M059J (cell line): Measurements from ENCODE around the gene RETSAT. TPM values are rescaled to one million over a fixed set of nuclear protein-coding genes. Genes with fewer than 3 reads are reported as not detected.
"Not testable (repeated sequence)": the region's sequence is repeated elsewhere in the genome, so short reads cannot be mapped to it uniquely, and the experiment has no call there.

Experiments used
- DNase-seq: peaks from one replicate; pipeline ENCODE4 v3.0.0-alpha.2; 2012; ENCODE audit warnings: low read depth
- total RNA-seq: library from RNA; depleted of rRNA; stranded (reverse); fragments of >200 nt; shearing (Covaris generic); gene quantifications from 2 replicates; pipeline ENCODE4 v1.2.3, GENCODE V29; 2014

Gene RETSAT
- total RNA-seq, 1 experiment from 2014 or later, result 25.0 TPM

DNA sequence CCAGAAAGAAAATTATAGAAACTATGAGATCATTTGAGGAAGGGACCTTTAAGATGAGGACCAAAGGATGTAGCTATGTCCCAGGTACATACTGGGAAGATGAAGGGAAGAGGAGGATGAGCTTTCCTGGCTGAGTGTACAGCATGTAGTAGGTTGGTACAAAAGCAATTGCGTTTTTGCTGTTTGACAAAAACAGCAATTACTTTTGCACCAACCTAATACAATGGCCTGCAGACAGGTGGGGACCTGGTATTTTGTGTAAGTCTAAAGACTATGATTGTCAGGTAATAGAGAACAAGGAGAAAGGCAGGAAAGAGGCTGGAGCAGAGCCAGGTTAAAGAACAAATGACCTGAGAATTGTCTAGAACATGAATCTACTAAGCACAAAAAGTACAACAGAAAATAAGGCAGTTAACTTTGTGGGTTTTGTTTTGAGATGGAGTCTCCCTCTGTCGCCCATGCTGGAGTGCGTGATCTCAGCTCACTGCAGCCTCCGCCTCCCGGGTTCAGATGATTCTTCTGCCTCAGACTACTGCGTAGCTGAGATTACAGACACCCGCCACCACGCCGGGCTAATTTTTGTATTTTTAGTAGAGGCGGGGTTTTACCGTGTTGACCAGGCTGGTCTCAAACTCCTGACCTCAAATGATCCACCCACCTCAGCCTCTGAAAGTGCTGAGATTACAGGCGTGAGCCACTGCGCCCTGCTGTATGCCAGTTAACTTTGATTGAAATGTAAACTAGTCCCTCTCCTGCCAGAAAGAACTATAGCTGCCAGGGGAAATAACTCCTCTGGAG is 23.3 kb downstream of the RETSAT start:
- DNase-seq, result no peak

DNA sequence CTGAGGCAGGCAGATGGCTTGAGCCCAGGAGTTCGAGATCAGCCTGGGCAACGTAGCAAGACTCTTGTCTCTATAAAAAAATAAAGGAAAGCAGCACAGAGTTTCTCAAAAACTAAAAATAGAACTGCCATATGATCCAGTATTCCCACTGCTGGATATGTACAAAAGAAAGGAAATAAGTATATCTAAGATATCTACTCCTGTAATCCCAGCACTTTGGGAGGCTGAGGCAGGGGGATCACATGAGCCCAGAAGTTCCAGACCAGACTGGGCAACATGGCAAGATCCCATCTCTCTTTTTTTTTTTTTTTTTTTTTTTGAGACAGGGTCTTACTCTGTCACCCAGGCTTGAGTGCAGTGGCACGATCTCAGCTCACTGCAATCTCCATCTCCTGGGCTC is 24.6 kb downstream of the RETSAT start:
- not testable (repeated sequence) for DNase-seq

DNA sequence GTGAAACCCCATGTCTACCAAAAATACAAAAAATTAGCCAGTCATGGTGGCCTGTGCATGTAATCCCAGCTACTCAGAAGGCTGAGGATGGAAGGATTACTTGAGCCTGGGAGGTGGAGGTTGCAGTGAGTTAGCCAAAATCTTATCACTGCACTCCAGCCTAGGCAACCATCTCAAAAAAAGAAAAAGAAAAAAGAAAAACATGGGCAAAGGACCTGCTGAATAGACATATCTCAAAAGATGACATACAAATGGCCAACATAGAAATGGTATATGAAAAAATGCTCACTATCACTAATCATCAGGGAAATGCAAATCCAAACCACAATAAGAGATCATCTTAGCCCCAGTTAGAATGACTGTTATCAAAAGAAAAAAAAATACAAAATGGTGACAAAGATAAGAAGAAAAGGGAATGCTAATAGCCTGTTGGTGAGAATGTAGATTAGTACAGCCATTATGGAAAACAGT is 25.1 kb downstream of the RETSAT start:
- DNase-seq, result no peak

DNA sequence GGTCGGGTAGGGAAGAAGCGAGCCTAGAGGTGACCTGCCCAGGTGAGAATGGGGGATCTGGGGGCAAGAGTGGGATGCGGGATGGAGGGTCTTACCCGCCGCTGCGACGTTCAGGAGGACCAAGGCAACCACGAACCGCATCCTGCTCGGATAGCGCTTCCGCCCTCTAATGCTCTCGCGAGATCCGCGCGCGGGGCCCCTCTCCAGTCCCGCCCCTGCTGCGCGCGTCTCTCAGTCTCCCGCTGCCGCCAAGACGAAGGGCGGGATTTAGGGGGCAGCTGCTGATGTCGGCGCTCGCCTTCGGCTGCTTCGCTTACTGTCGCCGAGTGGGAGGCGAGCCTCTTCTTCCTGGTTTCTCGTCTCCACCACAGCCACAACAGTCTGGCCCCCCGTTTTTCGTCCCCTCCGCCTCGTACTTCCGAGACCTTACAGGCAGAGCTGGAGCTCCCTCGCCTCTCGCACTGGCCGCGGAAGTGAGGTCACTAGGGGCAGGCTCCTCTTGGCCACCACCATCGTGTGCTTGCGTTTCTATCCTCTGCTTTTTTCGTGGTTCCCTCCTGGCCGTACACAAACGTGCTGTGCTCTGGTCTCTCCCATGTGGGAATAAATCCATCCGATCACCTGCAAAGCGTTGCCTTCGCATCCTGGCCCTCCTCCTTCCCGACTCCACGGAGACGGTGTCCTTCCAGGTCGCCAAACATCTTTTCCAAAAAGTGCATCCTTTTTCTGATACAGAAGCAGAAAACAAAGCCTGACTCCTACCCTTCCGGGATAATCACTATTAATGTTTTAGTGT is 26.3 kb downstream of the RETSAT start, which contains the start of gene TGOLN2:
TGOLN2 (minus strand) TSS at position 168 of the 796 bp plus-strand sequence; CDS start at position 141, 27 bp downstream.
- DNase-seq, result peak; percentile 90

DNA sequence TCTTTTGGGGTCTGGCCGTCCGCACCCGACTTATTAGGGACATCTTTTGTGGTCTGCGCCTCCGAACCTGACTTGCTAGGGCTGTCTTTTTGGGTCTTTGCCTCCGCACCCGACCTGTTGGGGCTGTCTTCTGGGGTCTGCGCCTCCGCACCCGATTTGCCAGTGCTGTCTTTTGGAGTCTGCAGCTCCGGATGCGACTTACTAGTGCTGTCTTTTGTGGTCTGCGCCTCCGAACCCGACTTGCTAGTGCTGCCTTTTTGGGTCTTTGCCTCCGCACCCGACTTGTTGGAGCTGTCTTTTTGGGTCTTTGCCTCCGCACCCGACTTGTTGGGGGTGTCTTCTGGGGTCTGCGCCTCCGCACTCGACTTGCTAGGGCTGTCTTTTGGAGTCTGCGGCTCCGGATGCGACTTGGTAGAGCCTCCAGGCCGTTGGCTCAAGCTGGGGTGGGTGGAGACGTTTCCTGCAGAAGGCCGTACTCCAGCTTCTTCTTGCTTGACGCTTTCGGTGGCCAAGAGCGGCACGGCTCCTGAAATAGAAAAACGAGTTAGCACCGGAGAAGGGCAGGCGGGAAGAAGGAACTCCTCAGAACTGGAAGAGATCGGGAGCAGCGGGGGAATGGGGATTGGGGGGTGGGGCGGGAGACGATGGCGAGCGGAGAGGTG is 27.0 kb downstream of the RETSAT start:
- peak; percentile 43 for DNase-seq

DNA sequence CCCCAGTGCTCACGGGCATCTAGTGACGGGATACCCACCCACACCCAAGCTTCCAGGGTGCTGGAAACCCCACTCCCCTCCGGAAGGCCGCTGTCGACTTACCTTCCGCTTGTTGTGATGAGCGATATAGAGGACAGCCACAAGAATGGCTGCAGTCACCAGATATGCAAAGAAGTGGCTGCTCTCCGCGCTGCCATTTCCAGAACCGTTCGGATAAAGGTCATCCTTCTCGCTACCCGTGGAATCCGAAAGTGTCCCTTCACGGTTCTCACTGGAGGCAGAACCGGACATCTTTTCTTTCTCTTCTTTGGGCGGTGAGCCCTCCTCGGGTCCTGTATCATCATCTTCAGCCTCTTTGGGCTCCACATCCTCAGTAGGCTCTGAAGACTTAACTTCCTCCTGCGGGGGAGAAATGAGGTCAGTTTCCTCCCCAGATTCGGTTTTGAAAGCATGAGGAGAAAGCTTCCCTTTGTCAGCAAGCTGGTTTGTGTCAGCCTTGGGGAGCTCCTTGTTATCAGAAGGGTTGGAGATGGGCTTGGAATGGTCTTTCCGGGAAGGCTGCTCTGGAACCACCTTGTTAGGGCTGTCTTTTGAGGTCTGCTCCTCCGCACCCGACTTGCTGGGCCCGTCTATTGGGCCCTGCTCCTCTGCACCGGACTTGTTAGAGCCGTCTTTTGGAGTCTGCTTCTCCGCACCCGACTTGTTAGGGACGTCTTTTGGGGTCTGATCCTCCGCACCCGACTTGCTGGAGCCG is 27.7 kb downstream of the RETSAT start:
- DNase-seq, result peak; percentile 22

DNA sequence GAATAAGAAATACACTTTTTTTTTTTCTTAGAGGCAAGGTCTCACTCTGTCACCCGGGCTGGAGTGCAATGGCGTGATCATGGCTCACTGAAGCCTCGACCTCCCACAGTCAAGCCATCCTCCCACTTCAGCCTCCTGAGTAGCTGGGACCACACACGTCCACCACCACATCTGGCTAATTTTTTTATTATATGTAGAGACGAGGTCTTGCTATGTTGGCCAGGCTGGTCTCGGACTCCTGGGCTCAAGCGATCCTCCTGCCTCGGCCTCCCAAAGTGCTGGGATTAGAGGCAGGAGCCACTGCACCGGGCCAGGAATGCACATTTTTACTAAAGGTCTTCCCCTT is 28.9 kb downstream of the RETSAT start:
- no peak for DNase-seq

DNA sequence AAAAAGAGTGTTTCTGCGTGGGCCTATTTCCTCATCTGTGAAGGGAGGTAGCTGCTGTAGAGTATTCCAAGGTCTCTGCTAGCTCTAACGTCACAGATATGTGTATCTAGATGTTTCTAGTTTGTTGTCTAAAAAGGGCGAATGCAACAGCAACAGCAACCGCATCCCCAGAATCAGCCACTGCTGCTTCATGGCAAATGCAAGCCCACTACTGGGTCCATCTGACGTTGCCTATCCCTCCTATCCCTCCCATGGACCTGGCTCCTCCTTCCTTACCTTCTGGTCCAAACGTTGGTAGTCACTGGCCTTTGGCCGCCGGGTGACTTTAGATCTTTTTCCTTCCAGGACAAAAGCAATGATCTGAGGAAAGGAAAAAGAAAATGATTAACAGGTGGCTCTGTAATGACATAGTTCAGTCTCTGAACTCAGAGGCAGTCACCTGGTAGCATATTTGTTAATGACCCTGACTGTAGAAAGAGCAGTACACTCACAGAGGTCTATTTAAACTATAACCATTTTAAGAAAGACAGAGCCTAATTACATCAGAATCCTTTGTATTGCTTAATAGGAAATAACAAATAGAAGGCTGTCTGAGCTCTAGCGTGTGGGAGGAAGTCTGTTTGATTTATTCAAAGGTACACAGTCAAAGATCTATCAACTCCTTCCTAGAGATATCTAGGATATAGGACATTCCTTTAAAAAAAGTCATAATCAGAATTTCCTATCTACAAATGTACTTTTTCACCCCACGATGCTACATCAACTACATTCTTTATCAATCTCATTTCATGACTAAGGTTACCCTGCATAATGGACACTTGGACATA is 29.5 kb downstream of the RETSAT start:
- DNase-seq, result no peak

DNA sequence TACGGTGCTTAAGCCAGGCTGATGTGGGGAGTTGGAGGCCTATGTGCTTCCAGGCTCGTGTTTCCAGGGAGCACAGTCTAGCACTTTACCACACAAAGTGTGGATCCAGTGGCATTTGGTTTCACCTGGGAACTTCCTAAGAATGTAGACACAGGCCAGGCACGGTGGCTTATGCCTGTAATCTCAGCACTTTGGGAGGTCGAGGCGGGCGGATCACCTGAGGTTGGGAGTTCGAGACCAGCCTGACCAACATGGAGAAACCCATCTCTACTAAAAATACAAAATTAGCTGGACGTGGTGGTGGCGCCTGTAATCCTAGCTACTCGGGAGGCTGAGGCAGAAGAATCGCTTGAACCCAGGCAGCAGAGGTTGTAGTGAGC is 30.4 kb downstream of the RETSAT start:
- DNase-seq, result not testable (repeated sequence)

DNA sequence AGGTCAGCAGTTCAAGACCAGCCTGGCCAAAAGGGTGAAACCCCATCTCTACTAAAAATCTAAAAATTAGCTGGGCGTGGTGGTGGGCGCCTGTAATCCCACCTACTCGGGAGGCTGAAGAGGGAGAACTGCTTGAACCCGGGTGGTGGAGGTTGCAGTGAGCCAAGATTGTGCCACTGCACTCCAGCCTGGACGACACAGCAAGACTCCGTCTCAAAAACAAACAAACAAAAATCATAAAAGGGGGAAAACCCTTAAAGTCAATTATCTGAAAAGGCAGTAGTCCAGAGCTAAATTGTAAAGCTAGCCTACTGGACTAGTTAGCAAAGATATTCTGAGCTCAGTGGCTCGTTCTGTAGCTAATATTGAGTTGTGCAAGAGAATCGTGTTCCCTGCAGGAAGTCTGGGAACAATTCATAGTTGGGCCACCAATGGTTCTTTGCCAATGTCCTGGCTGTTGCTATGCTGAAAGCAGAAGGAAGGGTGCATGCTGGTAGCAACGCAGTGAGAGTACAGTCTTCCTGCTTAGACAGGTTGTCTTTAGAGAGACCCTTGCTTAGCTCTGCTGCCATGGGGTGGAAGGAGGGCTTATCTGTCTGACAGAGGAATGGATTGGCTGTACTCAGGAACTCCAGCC is 30.9 kb downstream of the RETSAT start:
- DNase-seq, result no peak

DNA sequence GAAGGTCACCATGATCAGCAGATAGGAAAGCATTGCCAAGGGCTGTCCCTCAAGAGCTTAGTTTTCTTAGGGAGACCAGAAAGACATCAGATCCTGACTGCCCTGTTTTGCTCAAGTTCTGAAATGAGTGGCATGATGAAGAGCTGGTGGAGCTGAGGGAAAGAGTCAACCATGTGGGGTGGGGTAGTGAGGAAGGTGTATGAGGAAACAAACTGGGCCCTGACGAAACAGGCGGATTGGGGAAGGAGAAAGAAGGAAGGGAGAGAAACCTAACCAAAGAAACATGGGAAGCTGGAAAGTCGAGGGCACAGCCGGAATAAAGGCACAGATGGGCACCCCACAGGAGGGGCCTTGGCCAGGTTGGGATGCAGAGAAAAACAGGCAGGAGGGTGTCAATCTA is 34.5 kb downstream of the RETSAT start:
- DNase-seq, result no peak

DNA sequence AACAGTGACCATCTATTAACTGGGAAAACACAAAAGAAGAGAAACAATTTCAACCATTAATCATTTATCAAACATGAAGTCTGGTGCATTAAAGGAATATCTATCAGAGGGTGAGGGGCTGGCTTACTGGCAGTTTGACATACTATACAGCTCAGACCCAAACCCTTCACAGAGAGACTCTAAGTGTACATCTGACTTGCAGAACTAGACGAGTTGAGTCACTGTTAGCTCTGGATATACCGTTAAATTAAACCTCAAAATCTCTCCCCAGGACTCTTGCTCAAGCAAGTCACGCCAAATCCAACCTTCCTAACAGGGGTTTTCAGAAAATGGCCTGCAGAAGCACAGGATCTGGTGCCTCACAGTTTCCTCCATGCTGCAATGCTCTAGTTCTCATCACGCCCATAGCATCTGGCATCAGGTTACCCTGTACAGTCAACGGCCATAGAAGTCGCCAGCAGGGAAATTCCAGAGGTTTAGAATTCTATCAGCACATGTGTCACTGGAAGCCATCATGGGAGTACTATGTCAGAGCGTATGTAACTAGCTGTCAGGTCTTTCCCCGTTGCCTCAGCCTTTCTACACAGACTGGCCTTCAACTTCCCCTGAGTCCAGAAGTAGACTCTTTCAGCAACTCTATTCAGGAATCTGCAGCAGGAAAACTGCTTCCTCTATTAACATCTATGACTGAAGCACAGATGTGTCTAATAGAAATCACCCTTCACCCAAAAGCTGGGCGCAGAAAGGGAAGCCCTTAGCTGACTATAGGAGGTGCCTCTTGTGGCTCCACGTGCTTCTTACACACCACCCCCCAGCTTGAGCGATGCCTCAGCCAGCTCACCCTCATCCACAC is 35.9 kb downstream of the RETSAT start:
- DNase-seq, result no peak

DNA sequence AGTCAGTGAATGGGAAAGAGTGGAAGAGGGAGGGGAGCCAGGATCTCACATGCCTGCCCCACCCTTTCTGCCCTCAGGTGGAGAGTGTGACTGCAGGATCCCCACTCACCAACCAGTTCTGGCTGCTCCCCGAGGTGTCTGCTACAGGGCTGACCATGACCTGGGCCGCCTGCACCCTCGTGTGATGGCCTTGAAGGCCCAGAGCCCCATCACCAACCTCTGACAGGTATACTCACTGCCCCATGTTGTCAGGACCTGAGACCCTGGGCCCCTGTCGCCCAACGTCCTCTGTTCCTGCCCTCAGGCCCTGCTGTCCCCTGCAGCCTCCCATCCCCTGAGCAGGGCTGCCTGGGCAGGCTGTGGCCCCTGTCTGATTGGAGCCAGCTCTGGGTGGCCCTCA is 38.4 kb downstream of the RETSAT start:
- DNase-seq, result not testable (repeated sequence)

DNA sequence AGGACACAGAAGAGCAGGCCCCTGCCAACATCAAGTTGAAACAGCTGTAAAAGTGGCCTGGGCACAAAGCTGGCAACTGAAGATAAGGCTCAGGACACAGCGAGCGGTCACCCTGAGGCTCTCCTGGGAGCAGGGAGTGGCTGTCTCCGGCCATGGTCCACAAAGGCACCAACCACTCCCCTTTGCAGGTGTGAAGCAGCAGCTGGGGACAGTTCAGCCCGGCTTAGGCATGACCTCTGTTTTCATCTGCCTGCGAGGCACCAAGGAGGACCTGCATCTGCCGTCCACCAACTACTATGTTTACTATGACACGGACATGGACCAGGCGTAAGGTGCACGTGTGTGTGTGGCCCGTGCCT is 39.5 kb downstream of the RETSAT start:
- DNase-seq, result no peak

DNA sequence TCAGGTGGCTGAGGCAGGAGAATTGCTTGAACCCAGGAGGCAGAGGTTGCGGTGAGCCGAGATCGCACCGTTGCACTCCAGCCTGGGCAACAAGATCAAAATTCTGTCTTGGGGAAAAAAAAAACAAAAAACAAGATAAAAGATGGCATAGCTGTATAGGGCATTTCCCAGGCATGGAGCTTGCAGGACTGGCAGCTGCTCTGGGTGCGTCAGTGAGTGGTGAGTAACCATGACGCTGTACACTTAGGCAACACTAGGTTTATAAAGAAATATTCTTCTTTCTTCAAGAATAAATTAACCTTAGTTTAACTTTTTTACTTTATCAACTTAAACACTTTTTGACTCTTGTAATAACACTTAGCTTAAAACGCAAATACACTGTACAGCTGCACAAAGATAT is 41.9 kb downstream of the RETSAT start:
- peak; percentile 68 for DNase-seq

DNA sequence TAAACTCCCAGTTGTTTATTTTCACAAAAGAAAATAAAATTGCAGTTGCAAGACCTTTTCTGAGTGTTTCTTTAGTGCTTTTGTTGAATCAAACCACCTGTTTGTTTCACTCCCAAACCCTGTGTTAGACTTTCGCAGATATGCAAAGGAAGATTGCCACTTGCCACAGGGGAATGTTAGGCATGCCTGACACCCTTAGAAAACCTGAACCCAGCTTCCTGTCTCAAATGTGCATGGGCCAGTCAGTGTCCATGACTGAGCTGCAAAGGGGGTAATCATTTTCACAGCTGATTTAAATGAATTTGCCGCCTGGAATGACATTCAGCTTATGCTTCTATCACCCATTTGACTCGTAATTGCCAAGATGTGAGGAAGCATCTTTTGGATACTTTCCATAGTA is 44.0 kb downstream of the RETSAT start:
- DNase-seq, result no peak

DNA sequence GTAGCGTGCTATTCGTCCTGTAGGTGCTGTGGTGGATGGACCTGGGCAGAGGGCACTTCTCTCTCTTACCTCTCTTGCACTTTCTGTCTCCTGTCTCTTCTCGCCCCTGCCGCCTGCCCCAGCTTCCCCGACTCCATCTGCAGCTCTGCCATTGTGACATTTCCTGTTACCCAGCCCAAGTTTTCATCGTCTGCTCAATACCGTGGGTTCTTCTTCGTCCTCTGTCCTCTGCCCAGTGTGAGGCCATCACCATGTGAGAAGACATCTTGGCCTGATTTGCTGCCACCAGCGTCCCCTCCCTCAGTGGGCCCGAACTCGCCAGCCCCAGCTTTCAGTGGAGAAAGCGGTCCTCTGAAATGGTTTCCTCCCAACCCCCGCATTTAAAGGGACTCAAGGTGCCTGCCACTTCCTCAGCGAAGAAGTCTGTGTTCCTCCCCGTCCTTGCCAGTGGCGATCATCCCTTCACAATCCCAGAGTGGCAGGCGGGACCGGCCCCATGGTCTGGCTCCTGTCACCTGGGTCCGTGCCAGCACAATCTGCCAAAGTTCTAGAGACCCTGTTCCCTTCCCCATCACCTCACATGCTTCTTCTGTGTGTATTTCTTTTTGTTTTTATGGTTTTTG is 44.5 kb downstream of the RETSAT start:
- DNase-seq, result no peak

DNA sequence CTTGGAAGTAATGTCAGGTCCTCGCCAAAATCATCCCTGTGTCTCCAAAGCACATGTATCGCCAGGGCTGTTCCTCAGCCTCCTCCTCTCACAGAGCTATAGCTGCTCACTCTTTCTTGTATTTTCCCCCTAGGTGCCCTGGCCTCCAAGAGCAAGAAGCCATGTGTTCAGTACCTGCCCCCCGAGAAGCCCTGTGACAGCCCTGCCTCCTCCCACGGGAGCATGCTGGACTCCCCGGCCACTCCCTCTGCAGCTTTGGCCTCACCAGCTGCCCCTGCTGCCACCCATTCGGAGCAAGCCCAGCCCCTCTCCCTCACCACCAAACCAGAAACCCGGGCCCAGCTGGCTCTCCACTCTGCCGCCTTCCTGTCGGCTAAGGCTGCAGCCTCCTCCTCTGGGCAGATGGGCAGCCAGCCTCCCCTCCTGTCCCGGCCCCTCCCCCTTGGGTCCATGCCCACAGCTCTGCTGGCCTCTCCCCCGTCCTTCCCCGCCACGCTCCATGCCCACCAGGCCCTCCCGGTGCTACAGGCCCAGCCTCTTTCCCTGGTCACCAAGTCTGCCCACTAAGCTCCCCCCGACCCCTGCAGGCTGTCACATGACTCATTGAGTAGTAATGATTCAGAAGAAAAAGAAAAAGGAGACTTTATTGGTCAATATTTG is 45.3 kb downstream of the RETSAT start:
- DNase-seq, result peak; percentile 38
